HG03039 (cell line): ENCODE data around the gene MED31.
"Not testable (repeated sequence)": the region's sequence is repeated elsewhere in the genome, so short reads cannot be mapped to it uniquely, and the experiment has no call there.

Experiments used
- ATAC-seq: cut with Tn5 transposase; IDR thresholded peaks from one replicate; pipeline ENCODE4 v1.9.1; 2021; ENCODE audit warnings: mild to moderate bottlenecking, moderate library complexity; ENCODE audit not compliant: unreplicated experiment

MED31 gene

DNA sequence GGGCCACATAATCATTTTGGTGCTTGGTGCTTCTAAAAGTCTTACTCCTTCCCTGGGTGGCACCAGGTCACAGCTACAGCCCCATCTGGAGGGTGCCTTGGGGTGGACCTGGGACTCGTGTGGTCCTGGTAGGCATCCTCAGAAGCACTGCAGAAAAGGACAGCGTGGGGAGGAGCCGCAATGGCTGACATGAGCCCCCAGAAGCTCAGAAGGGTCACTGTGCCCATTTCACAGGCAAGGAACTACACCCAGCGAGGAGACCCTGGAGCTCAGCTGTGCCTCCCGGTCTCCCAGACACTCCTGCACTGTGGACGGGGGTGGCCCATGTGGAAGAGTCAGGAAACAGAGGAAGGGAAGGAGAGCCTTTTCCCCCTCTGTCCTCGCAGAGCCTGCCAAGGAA, 26.5 kb upstream of the MED31 start:
- ATAC-seq, result no peak

DNA sequence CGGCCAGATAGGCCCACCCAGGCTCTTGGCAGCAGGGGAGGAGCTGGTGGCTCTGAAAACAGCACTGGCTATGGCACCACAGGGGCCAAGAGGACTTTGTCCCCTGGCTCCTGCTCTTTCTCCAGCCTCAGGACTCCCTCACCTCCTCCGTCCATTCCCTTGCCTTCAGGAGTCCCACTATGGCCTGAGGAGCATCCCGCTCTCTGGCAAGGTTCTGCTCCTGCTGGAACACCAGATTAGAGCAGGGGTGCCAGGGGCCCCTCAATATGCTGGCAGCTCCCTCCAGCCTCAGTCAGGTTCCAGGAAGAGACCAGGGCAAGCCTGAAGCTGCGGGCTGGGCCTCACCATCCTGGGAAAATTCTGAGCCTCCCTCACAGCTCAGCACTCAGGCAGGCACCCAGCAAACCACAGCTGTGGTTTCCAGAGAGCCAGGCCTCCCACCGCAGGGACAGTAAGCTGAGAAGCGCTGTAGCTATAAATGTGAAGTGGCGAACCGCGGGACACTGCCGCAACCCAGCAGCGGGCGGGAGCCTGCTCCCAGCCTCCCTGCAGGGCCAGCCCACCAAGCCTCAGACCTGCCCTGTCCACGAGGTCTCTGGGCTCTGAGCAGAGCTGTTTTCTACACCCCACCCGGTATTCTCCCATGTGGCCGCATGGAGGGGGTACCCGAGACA, 25.9 kb upstream of the MED31 start:
- ATAC-seq, result no peak

DNA sequence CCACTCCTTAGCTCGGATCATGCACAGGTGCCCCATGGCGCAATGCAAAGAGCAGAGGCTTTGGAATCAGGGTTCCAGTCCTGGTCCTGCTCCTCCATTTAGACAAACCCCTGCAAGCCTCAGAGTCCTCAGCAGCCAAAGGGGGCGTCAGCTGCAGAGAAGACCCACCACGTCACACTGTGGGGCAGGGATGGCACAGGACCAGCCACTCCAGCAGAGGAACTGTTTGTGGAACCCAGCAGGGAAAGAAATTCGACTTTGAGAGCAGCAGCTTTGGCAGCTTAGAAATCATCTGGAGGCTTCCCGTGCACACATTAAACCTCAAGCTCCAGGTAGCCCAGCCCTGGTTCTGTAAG, 25.4 kb upstream of the MED31 start:
- ATAC-seq, result no peak

DNA sequence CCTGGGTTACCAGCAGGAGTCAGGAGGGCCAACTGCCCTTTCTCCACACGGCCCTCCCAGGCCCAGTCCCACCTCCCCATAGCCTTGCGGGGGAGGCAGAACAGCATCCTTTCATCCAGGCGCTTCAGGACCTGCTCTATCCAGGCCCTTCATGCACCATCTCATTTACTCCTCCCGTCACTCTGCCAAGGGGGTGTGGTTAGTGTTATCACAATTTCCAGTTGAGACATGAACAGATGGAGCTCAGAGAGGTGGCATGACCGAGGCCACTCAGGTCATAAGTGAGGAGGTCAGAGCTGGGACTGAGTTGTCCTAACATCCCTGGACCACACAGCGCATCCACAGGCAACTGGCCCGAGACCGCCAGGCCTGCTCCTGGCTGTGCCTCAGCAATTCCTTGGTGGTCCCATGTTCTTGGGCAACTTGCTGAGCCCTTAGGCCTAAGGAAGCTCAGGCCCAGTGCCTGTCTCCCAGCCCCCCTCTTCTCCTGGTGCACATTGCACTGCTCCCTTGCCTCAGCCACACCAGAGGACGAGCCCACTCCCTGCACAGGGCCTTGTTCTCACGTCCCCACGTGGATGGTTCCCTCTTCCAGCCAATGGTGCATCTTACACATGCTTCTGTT, 23.9 kb upstream of the MED31 start:
- no peak for ATAC-seq

DNA sequence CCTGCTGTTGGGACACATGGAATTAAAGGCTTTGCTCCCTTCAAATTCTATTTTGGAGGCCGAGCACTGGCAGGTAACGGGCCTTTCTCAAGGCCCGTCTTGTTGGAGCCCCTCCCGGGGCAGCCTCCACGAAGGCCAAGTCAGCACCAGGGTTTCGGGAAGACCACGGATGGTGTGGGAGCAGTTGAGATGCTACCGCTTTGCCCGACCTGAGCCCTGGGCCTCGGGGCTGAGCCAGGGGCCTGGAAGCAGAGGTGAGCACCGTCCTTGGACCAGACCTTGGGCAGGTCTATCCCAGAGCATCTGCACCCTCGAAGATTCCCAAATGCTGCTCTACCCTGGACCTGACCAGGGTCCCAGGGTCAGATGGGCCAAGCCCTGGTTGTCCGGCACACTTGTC, 23.2 kb upstream of the MED31 start:
- ATAC-seq, result no peak

DNA sequence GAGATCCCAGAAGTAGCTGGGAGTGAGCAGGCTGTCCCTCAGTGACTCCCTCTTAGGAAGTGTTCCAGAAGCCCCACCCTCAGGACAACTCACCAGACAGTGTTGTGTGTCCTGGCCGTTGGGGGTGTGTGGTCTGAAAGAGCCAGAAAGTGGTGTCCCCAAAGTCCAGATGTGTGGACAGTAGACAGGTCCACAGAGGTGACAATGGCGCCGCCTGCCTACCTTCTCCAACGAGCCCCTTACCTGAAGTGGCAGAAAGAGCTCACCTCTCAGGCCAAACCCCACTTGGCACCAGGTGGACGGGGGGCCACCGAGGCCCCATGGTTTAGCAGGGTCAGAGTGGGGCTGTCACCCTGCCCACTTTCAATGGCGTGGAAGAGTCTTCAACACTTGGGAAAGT, 20.0 kb upstream of the MED31 start:
- no peak for ATAC-seq

DNA sequence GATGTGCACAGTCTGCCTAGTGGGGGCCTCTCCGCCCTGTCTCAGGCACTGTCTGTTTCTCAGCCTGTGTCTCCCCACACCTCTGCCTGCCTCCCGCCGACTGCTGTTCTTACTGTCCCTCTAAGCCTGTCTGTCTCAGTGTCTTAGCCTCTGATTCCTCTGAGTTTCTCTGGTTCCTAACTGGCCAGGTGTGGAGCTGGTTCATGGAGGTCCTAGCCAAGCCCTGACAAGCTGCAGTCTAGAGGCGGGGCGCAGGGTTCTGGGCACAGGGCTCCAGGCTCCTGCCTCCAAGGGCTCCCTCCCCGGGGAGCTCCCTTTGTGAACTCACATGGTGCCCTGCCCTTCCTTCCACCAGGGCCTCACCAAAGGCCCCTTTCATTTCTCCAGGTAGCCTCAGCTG, 19.6 kb upstream of the MED31 start:
- no peak for ATAC-seq

DNA sequence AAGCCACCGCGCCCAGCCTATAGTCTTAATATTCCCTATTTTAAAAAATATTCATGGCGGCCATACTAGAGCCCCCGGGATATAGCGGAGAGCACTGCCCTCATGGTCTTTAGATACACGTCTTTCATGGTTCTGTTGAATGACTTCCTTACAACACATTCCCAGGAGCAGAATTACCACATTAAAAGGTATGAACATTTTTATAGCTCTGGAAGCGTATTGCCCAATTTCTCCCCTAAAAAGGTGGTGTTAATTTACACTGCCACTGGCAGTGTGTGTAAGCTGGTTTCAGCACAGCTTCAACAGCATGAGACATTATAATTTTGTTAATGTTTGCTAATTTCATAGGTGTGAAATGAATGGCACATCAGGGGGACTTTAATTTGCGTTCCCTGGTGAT, 19.2 kb upstream of the MED31 start:
- ATAC-seq, result no peak

DNA sequence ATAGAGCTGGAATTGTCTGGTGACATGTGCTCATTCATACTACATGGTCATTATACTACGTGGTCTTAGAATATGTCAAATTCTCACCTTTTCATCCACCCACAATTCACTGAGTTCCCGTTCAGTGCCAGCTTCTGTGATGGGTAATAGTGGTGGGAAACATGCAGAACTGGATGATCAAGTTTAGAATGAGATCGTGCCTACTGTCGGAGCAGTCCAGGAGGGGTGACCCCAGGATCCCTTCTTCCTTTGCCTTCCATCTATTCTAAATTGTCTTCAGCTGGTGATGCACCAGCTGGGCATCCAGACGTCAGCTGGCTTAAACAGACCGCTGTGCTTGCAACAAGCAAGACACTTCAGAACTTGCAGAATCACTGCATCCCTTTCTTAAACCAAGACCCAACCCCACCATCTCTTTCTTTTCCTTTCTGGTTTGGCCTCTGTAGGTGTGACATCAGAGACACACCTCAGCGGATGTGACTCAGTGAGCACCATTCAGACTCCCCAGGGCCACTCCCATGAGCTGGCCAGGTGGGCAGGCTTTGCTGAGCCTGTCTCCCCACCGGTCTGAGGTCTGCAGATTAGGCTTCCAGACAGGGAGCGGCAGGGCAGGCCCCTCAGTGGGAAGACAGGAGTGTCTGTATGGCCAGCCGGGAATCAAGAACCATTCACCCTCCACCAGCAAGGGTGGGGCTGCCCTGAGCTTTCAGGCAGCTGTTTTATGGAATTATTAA, 18.2 kb upstream of the MED31 start:
- ATAC-seq, result no peak

DNA sequence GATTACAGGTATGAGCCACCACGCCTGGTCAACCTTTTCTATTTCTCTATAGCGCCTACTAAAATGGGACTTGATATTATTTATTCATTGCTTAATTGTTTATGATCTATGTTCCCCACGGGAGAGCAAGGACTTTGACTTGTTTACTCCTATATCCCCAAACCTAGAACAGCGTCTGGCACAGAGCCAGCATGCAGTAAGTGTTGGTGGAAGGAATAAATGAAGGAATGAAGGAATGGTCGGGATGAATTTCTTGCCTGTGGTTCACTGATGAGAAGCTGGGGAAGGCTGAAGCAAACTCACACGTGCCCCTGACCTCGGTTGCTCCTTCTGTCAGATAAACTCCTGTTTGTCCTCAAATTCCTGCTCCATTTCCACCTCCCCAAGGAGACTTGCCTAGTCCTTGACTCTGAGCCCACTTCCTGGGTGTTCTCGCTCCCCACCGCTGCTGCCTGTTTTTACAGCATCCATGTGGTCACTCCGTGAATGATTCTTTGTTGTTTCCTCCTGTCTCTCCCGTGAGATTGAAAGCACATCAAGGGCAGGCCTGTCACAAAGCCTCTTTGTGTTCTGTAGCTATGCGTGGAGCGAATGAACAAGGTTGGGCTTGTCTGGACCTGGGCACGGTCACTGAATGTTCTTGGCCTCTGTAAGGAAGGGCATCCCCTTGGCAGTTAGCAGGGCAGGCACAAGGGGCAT, 17.5 kb upstream of the MED31 start:
- ATAC-seq, result no peak

DNA sequence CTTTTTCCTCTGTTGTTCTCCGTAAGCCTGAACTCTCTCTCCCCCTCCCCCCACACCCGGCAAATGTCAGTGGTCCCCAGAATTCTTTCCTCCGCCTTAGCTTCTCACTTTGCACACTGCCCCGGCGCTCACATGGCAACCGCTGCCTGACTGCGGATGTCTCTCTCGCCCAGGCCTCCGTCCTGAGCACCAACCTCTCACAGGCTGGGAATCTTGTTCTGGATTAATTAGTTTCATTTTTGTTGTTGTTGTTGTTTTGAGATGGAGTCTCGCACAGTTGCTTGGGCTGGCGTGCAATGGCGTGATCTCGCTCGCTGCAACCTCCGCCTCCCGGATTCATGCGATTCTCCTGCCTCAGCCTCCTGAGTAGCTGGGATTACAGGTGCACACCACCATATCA, 16.8 kb upstream of the MED31 start:
- ATAC-seq, result no peak

DNA sequence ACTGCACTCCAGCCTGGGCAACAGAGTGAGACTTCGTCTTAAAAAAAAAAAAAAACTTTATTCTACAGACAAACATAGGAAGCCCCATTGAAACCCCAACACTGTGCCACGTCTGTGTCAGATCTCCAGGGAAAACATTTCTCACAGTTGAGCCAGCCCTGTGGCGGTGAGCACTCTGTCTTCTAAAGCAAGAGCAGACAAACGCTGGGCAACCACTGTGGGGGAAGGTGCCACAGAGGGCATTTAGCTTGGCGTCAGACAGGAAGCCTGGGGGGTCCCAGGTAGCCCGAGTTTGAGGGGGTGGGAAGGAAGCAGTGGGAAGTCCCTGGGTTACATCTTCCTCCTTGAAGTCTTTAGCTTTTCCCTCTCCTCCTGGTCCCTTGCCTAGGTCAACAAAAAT, 16.1 kb upstream of the MED31 start:
- ATAC-seq, result no peak

DNA sequence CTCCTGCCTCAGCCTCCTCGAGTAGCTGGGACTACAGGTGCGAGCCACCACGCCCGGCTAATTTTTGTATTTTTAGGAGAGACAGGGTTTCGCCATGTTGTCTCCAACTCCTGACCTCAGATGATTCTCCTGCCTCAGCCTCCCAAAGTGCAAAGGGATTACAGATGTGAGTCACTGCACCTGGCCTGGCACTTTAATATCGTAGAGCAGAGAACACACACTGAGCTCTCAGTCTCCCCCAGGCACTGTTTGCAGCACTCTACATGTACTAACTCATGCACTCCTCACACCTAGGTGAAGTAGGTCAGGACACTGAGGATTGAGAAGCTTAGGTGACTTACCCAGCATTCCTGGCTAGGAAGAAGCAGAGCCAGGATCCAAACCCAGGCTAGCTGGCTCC, 15.2 kb upstream of the MED31 start:
- no peak for ATAC-seq

DNA sequence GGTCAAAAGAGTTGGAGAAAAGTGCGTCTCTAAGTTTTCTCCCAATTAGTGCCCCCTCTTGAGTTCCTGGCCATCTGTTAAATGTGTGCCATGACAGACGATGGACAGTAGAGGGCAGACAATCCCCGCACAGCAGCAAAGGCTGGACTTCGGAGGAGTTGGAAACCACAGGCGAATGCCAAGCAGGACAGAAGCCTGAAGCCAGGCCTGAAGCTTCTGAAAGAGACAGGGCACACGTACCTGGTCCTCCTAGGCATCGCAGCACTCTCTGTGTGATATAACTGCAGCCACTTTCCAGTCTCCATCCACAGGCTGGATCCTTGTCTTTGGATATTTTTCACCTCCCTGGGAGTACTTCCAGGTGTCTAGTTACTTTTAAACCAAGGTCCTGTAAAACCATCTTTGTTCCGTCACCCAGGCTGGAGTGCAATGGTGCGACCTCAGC, 14.7 kb upstream of the MED31 start:
- ATAC-seq, result no peak

DNA sequence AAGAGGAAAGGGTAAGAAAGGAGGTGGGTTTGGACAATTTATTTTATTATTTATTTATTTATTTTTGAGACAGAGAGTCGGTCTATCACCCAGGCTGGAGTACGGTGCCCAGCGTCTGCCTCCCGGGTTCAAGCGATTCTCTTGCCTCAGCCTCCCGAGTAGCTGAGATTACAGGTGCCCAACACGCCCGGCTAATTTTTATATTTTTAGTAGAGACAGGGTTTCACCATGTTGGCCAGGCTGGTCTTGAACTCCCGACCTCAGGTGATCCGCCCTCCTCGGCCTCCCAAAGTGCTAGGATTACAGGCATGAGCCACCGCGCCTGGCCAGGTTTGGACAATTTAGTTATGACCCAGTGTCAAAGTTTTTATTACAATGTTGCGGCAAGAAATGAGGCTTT, 11.8 kb upstream of the MED31 start:
- not testable (repeated sequence) for ATAC-seq

DNA sequence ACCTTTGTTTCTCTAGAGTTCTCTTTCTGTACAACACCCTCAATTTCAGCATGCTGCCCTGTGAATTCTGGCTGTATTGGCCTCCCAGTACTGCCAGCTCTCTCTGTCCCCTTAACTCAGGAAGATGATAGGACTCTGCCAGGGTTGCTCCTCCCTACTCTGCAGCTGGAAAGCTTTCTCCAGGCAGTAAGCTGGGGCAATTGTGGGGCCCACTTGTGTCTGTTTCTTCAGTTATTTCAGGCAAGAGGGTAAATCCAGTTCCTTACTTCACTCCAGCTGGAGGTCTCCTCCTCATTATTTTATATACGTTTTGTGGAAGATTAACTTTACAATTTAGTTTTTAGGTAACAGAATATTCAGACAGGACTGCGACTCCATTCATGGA, 10.1 kb upstream of the MED31 start:
- ATAC-seq, result no peak

DNA sequence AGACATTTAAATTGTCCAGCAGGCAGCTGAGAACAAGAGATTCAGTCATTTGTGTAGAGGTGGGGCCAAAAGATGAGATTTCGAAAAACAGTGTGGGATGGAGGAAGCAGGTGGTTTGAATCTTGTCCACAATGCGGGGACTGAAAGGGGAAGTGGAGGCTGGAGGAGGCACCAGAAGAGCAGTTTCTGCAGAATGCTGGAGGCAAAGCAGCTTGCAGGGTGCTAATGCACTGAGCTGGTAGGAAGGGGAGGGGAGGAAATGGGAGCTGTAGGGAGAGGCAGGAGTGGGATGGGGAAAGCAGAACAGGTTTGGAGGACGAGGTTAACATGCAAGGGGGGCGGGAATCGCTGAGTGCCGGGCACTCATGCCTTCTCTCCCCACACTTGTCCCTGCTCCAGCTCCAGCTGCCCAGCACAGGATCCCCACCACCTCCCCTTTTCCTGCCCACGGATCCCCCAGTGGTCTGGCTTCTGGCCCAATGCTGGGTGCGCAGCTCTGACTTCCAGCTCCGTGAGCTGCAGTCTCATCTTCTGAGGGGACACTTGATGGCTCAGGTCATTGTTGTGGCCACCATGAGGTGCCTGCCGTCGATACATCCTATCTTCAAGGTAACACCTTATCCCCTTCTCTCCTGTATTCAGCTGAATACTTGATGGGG, 9.5 kb upstream of the MED31 start:
- no peak for ATAC-seq

DNA sequence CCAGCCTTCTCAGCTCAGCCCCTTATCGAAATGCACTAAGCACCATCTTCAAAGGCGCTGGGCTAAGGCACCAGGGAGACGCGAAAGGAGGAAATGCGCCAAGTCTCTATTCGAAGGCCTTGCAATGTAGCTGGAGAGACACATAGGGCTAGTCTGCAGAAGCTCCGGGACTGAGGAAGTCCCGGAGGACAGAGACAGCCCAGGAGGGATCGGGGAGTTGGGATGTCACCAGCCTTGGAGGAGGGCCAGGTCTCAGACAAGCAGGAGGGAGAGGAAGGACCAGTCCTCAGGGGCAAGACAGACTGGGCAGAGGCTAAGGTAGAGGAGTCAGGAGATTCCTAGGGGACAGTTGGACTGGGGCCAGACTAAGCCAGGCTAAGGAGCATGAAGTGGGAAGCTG, 8.7 kb upstream of the MED31 start:
- no peak for ATAC-seq

DNA sequence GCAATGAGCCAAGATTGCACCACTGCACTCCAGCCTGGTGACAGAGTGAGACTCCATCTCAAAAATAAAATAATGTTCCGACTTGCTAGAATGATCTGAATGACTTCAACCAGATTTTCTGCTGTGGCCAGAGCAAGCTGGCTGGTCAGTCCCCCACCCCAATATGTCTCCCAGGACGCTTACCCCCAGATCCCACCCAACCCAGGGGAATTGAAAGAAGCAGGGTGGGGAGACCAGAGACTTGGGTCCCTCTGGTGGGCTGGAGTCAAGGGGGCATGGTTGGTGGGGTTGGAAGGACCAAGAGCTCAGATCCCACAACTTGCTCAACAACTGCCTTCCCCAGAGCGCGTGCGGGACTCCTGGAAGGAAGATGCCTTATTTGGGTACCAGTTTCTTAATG, 7.0 kb upstream of the MED31 start:
- not testable (repeated sequence) for ATAC-seq

DNA sequence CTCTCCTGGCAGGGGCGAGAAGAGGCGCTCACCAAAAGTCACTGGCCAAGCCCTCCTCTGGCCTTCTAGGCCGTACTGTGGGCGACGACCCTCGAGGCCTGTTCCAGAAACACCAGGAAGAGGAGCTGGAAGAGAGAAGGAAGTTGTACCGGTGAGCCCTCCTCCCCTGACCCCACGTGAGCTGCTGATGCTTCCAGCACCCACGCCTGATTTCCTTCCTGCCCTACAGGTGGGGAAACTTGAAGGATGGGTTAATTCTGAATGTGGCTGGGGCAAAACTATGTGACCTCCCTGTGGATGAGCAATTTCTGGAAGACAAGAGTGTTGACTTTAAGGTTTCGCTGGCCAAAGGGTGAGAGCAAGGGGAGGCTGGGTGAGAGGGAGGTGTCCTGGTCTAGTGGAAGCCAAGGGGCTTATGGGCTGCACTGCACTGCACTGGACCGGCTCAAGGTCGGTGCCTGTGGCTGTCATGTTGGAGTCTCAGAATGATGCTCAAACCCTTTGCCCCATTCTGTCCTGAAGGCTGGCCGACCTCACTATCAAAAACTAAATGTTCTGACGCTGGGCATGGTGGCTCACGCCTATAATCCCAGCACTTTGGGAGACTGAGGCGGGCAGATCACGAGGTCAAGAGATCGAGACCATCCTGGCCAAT, 6.4 kb upstream of the MED31 start:
- ATAC-seq, result no peak
